ENCODE data around the gene TEX22. TPM values are rescaled to one million over a fixed set of nuclear protein-coding genes. Genes with fewer than 3 reads are reported as not detected.

The TEX22 gene
- total RNA-seq, 1 experiment from 2014 or later: 4.1 TPM

DNA sequence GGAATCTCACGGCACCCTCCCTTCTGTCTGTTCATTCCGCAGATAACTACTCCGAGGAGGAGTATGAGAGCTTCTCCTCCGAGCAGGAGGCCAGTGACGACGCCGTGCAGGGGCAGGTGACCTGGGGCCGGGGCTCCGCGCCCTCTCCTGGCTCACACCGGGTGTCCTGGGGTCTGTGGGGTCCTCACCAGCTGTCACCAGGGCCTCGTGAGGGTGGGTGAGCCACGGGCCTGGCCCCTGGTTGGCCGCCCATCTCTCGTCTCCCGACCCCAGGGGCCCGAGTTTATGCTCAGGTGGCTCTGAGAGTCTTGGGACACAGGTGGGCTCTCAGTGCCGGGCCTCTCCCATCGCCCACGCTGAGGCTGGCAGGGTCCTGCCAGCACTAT, 30.3 kb upstream of the TEX22 start:
- intact Hi-C loops (cut with micrococcal nuclease): no loop called here
- Mint-ChIP-seq H3K27ac (ENCODE audit: low read depth, unreplicated experiment) (no peak overlapping the region), H3K27me3 (ENCODE audit: insufficient read depth, unreplicated experiment) (no peaks in the 10 kb centered on the region), H3K4me3 (ENCODE audit: unreplicated experiment) (no peak overlapping the region), H3K4me1 (ENCODE audit: insufficient read depth, unreplicated experiment) (no peaks in the 10 kb centered on the region), H3K36me3 (ENCODE audit: insufficient read depth, unreplicated experiment) (peaks cover 6% of the 10 kb centered on the region), H3K9me3 (ENCODE audit: unreplicated experiment) (no peaks in the 10 kb centered on the region)
- POLR2A ChIA-PET: no interaction called here
- TF ChIP-seq, protein P1, sequence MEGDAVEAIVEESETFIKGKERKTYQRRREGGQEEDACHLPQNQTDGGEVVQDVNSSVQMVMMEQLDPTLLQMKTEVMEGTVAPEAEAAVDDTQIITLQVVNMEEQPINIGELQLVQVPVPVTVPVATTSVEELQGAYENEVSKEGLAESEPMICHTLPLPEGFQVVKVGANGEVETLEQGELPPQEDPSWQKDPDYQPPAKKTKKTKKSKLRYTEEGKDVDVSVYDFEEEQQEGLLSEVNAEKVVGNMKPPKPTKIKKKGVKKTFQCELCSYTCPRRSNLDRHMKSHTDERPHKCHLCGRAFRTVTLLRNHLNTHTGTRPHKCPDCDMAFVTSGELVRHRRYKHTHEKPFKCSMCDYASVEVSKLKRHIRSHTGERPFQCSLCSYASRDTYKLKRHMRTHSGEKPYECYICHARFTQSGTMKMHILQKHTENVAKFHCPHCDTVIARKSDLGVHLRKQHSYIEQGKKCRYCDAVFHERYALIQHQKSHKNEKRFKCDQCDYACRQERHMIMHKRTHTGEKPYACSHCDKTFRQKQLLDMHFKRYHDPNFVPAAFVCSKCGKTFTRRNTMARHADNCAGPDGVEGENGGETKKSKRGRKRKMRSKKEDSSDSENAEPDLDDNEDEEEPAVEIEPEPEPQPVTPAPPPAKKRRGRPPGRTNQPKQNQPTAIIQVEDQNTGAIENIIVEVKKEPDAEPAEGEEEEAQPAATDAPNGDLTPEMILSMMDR (IDR thresholded peaks at IDR 0.05; ENCODE audit: unreplicated experiment): no peak
- BruUV-seq (replicated peaks): no TSS peak
- DNase-seq (ENCODE audit: unreplicated experiment): no peak
- CTCF ChIA-PET: interaction anchor here (0.6 to 0.9 kb wide), 2 partner anchors 60 to 125 kb away, joined by 3 to 4 read pairs; no protein-coding TSS in a partner anchor

DNA sequence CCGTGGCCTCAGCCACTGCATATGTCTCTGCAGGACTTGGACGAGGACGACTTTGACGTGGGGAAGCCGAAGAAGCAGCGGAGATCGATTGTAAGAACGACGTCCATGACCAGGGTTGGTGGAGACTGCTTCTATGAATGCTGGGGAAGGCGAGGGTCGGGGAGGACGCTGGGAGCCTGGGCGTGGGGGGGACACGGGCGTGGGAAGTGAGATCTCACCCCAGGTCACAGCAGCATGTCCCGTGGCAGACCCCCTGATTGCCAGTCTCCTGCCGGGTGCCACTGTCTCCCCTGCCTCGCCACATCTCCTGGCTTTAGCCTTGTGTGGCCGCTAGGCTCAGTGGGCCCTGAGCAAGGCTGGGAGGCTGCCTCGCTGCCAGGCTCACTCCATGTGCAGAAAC, 29.9 kb upstream of the TEX22 start:
- DNase-seq (ENCODE audit: unreplicated experiment): no peak
- no TSS peak for BruUV-seq (replicated peaks)
- H3K27ac Mint-ChIP-seq (ENCODE audit: low read depth, unreplicated experiment): no peak overlapping the region
- CTCF ChIA-PET: interaction anchor here (1.0 kb wide), 1 partner anchor 121 kb away, joined by 3 read pairs; no protein-coding TSS in a partner anchor
- no peaks in the 10 kb centered on the region for H3K27me3 Mint-ChIP-seq (ENCODE audit: insufficient read depth, unreplicated experiment)
- H3K4me1 Mint-ChIP-seq (ENCODE audit: insufficient read depth, unreplicated experiment): no peaks in the 10 kb centered on the region
- TF ChIP-seq, protein P1 (IDR thresholded peaks at IDR 0.05; ENCODE audit: unreplicated experiment): no peak
- H3K4me3 Mint-ChIP-seq (ENCODE audit: unreplicated experiment): no peak overlapping the region
- no peaks in the 10 kb centered on the region for H3K9me3 Mint-ChIP-seq (ENCODE audit: unreplicated experiment)
- intact Hi-C loops (cut with micrococcal nuclease): no loop called here
- POLR2A ChIA-PET: no interaction called here
- peaks cover 6% of the 10 kb centered on the region for H3K36me3 Mint-ChIP-seq (ENCODE audit: insufficient read depth, unreplicated experiment)

DNA sequence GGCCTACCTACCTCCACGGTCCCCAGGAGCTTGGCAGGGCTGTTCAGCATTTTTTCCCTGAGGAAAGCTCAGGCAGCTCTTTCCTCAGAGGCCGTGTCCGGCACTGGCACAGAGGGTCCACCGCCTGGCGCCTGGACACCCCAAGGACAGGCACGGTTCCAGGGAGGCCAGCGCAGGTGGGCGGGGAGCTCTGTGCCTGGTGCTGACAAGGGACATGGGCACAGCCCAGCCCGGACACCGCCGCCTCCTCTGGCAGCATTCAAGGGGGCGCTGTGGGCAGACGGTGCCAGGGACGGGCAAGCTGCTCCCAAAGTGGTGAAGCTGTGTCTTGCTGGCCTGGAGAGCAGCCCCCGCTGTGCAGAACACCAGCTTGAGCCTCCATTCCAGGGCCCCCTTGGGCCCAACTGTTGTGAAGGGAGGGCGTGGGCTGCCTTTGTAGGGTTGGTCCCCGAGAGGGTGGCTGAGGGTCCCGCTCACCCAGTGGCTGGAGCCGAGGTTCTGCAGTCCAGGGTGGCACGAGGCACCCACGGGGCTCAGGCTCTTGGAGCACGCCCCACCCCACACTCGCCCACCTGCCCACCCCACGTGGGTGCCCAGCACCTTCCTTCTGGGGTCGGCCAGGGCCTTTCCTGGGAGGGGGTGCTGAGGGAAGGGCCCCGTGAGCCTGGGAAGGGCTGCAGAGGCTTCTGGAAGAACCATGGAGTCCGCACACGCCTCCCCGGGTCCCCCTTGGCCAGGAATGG, 29.3 kb upstream of the TEX22 start:
- TF ChIP-seq, protein P1 (IDR thresholded peaks at IDR 0.05; ENCODE audit: unreplicated experiment): no peak
- Mint-ChIP-seq H3K4me3 (ENCODE audit: unreplicated experiment) (no peak overlapping the region), H3K4me1 (ENCODE audit: insufficient read depth, unreplicated experiment) (no peaks in the 10 kb centered on the region), H3K9me3 (ENCODE audit: unreplicated experiment) (no peaks in the 10 kb centered on the region), H3K27ac (ENCODE audit: low read depth, unreplicated experiment) (no peak overlapping the region), H3K36me3 (ENCODE audit: insufficient read depth, unreplicated experiment) (peaks cover 6% of the 10 kb centered on the region), H3K27me3 (ENCODE audit: insufficient read depth, unreplicated experiment) (no peaks in the 10 kb centered on the region)
- intact Hi-C loops (cut with micrococcal nuclease): no loop called here
- ChIA-PET POLR2A (no interaction called here), CTCF (interaction anchor here (1.0 kb wide), 2 partner anchors 121 to 279 kb away, joined by 3 read pairs; no protein-coding TSS in a partner anchor)
- DNase-seq (ENCODE audit: unreplicated experiment): no peak
- no TSS peak for BruUV-seq (replicated peaks)

DNA sequence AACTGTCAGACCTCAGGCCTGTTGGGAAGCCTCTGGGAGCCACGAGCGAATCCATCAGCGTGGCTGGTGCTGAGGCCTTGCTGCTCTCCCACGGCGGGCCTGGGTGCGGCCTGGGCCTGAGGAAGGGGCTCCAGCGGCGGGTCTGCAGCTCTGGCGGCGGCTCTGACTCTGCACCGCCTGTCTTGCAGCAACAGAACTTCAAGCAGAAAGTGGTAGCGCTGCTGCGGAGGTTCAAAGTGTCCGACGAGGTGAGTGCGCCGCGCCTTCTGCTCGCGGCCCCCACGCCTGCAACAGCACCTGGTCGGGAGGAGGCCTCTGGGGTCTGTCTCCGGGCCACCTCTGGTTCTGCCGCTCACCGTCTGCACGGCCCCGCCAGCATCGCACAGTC, 28.7 kb upstream of the TEX22 start:
- intact Hi-C loops (cut with micrococcal nuclease): loop anchor here (5.0 kb wide), 1 partner anchor 158 kb away; the partner anchor contains the start of gene TMEM121
- H3K4me3 Mint-ChIP-seq (ENCODE audit: unreplicated experiment): no peak overlapping the region
- DNase-seq (ENCODE audit: unreplicated experiment): no peak
- H3K36me3 Mint-ChIP-seq (ENCODE audit: insufficient read depth, unreplicated experiment): peaks cover 6% of the 10 kb centered on the region
- ChIA-PET CTCF (interaction anchor here (0.7 to 5.1 kb wide), 12 partner anchors 15 to 279 kb away, joined by 3 to 38 read pairs (median 4); no protein-coding TSS in a partner anchor), POLR2A (no interaction called here)
- no TSS peak for BruUV-seq (replicated peaks)
- H3K9me3 Mint-ChIP-seq (ENCODE audit: unreplicated experiment): no peaks in the 10 kb centered on the region
- no peaks in the 10 kb centered on the region for H3K4me1 Mint-ChIP-seq (ENCODE audit: insufficient read depth, unreplicated experiment)
- no peak overlapping the region for H3K27ac Mint-ChIP-seq (ENCODE audit: low read depth, unreplicated experiment)
- H3K27me3 Mint-ChIP-seq (ENCODE audit: insufficient read depth, unreplicated experiment): no peaks in the 10 kb centered on the region
- TF ChIP-seq, protein P1 (IDR thresholded peaks at IDR 0.05; ENCODE audit: unreplicated experiment): no peak
